ENCODE data around the gene STX1A. TPM values are rescaled to one million over a fixed set of nuclear protein-coding genes. Genes with fewer than 3 reads are reported as not detected.
A peak's percentile ranks its signal among the peaks of the same experiment; 100 is the strongest.

The STX1A gene
- total and polyA plus RNA-seq, 2 of the 8 experiments (the other 6 are each of a cell fraction or from before 2014, with no cell fraction given) = 13.5 to 17.5 TPM

GRCh38 chr7:73701357-73701995 is 18.0 kb downstream of the STX1A start (continued):
- peak in 2 of 3 experiments; percentile 75 to 91; a peak in 3 of 4 replicates for TF ChIP-seq CTCF (IDR thresholded peaks at IDR 0.05; ENCODE audit: control extremely low read depth in 1 of 3, insufficient read depth in 1 of 3, low read depth in 1 of 3, low read length in 3 of 3)
- peak; percentile 67 for TF ChIP-seq CREB1 (IDR thresholded peaks at IDR 0.05)

Measured in H1 (cell line).